IMR-90 (cell line): ENCODE results near the gene RXRB. TPM values are rescaled to one million over a fixed set of nuclear protein-coding genes. Genes with fewer than 3 reads are reported as not detected.

ENCODE experiments used
- ATAC-seq: fragments of 200-7000 bp; cut with Tn5 transposase; 2 replicates; pipeline ENCODE4 v1.9.1; 2020; ENCODE audit warnings: low read depth, mild to moderate bottlenecking, moderate library complexity
- BruUV-seq: library from RNA; stranded (reverse); fragments of 400-500 nt; replicated peaks from 2 replicates; lab custom pipeline; 2021; lab: Mats Ljungman, UMichigan
- CTCF ChIA-PET: fragments of 300-600 bp; formaldehyde crosslinking; extraction: SDS; loops from one replicate; lab custom pipeline; 2021; ENCODE audit warnings: antibody characterized with exemption; lab: Yijun Ruan, JAX
- POLR2A ChIA-PET: fragments of 300-600 bp; sonication (Branson Sonifier 250); formaldehyde crosslinking; loops from one replicate; lab custom pipeline; 2022; ENCODE audit warnings: antibody characterized with exemption; ENCODE audit not compliant: unreplicated experiment; lab: Charles Lee
- DNase-seq: peaks from one replicate; pipeline ENCODE4 v3.0.0; 2013
- H2AFZ ChIP-seq: replicated peaks from 2 replicates; pipeline ENCODE3; 2013; ENCODE audit warnings: low read length, mild to moderate bottlenecking; ENCODE audit not compliant: poor library complexity
- H2AK5ac ChIP-seq: 2 replicates; pipeline ENCODE4 v1.6.1; 2013; ENCODE audit warnings: low read depth, low read length, inconsistent platforms
- H2AK9ac ChIP-seq: replicated peaks from 2 replicates; pipeline ENCODE3; 2013; ENCODE audit warnings: mild to moderate bottlenecking, low read depth, low read length, moderate library complexity; ENCODE audit not compliant: poor library complexity
- H2BK120ac ChIP-seq: 2 replicates; pipeline ENCODE4 v1.6.1; 2013; ENCODE audit warnings: low read depth, low read length, inconsistent platforms
- H2BK15ac ChIP-seq: 3 replicates; pipeline ENCODE4 v1.6.1; 2013; ENCODE audit warnings: low read depth, low read length, inconsistent platforms
- H2BK20ac ChIP-seq: 2 replicates; pipeline ENCODE4 v1.6.1; 2013; ENCODE audit warnings: low read depth, mild to moderate bottlenecking, inconsistent platforms, low read length, moderate library complexity
- H2BK5ac ChIP-seq: 2 replicates; pipeline ENCODE4 v1.6.1; 2013; ENCODE audit warnings: mild to moderate bottlenecking, low read depth, low read length, inconsistent platforms; ENCODE audit not compliant: poor library complexity, severe bottlenecking
- H3K14ac ChIP-seq: replicated peaks from 2 replicates; pipeline ENCODE4 v1.6.1; 2013; ENCODE audit warnings: low read depth, low read length, inconsistent platforms
- H3K18ac ChIP-seq: 2 replicates; pipeline ENCODE4 v1.6.1; 2013; ENCODE audit warnings: low read depth, low read length, control low read depth
- H3K23ac ChIP-seq: 2 replicates; pipeline ENCODE4 v1.6.1; 2013; ENCODE audit warnings: low read depth, low read length, inconsistent platforms
- H3K27ac ChIP-seq: 2 replicates; pipeline ENCODE4 v1.5.1; 2013; ENCODE audit warnings: mild to moderate bottlenecking, control low read depth, low read length; ENCODE audit not compliant: insufficient read depth
- H3K27me3 ChIP-seq: 2 replicates; pipeline ENCODE4 v1.6.1; 2013; ENCODE audit warnings: low read length; ENCODE audit not compliant: control insufficient read depth, insufficient read depth
- H3K36me3 ChIP-seq: 2 replicates; pipeline ENCODE4 v1.6.1; 2013; ENCODE audit warnings: low read length, mixed read lengths; ENCODE audit not compliant: control insufficient read depth, insufficient read depth
- H3K4ac ChIP-seq: 2 replicates; pipeline ENCODE4 v1.6.1; 2013; ENCODE audit warnings: low read depth, low read length, inconsistent platforms
- H3K4me1 ChIP-seq: 2 replicates; pipeline ENCODE4 v1.6.1; 2013; ENCODE audit warnings: low read length, mixed read lengths; ENCODE audit not compliant: control insufficient read depth, insufficient read depth
- H3K4me2 ChIP-seq: 2 replicates; pipeline ENCODE4 v1.6.1; 2013; ENCODE audit warnings: low read depth, mild to moderate bottlenecking, control low read depth, low read length, moderate library complexity
- H3K4me3 ChIP-seq: 2 replicates; pipeline ENCODE4 v1.5.1; 2013; ENCODE audit warnings: low read depth, mild to moderate bottlenecking, control low read depth, low read length, moderate library complexity; ENCODE audit not compliant: insufficient read depth
- H3K56ac ChIP-seq: 2 replicates; pipeline ENCODE4 v1.6.1; 2013; ENCODE audit warnings: low read length, inconsistent platforms; ENCODE audit not compliant: insufficient read depth; ENCODE audit errors: extremely low read depth
- H3K79me1 ChIP-seq, 2 experiments: 2 replicates each; pipeline ENCODE4 v1.6.1; 2013; ENCODE audit warnings: low read length in 2 of 2, inconsistent platforms in 1 of 2, low read depth in 1 of 2
- H3K9ac ChIP-seq: 2 replicates; pipeline ENCODE4 v1.6.1; 2013; ENCODE audit warnings: low read depth, low read length, control low read depth
- H3K9me1 ChIP-seq: 2 replicates; pipeline ENCODE4 v1.6.1; 2013; ENCODE audit warnings: low read length, inconsistent platforms; ENCODE audit not compliant: insufficient read depth
- H3K9me3 ChIP-seq: 2 replicates; pipeline ENCODE4 v1.6.1; 2013; ENCODE audit warnings: low read length; ENCODE audit not compliant: control insufficient read depth, insufficient read depth
- H4K20me1 ChIP-seq: 2 replicates; pipeline ENCODE4 v1.6.1; 2013; ENCODE audit warnings: low read length, inconsistent platforms; ENCODE audit not compliant: insufficient read depth
- H4K5ac ChIP-seq: 2 replicates; pipeline ENCODE4 v1.6.1; 2013; ENCODE audit warnings: mild to moderate bottlenecking, low read depth, low read length, control low read depth
- H4K8ac ChIP-seq, 2 experiments: 2 replicates each; pipeline ENCODE4 v1.6.1; 2013; ENCODE audit warnings: low read depth in 2 of 2, low read length in 2 of 2, control low read depth in 1 of 2, inconsistent platforms in 1 of 2
- H4K91ac ChIP-seq: 2 replicates; pipeline ENCODE4 v1.6.1; 2013; ENCODE audit warnings: low read depth, low read length, inconsistent platforms; ENCODE audit not compliant: insufficient read depth
- BHLHE40 ChIP-seq: fragments of 150-350 bp; IDR thresholded peaks from 2 replicates; pipeline ENCODE4 v1.6.1; 2016; ENCODE audit warnings: mild to moderate bottlenecking, low read depth, low read length
- CHD1 ChIP-seq: IDR thresholded peaks from 2 replicates; pipeline ENCODE4 v1.6.1; 2012; ENCODE audit warnings: low read depth, low read length, improper control_type of control experiment
- FOS ChIP-seq: fragments of 150-350 bp; IDR thresholded peaks from 2 replicates; pipeline ENCODE4 v1.6.1; 2016; ENCODE audit warnings: low read depth, low read length
- MAFK ChIP-seq: IDR thresholded peaks from 2 replicates; pipeline ENCODE4 v1.6.1; 2012; ENCODE audit warnings: low read depth, low read length, improper control_type of control experiment
- MAZ ChIP-seq: IDR thresholded peaks from 2 replicates; pipeline ENCODE4 v1.6.1; 2012; ENCODE audit warnings: low read depth, mild to moderate bottlenecking, low read length, improper control_type of control experiment, moderate library complexity, borderline replicate concordance
- MXI1 ChIP-seq: IDR thresholded peaks from 2 replicates; pipeline ENCODE4 v1.6.1; 2012; ENCODE audit warnings: low read depth, mild to moderate bottlenecking, low read length, moderate library complexity, borderline replicate concordance
- RAD21 ChIP-seq: IDR thresholded peaks from 2 replicates; pipeline ENCODE4 v1.6.1; 2012; ENCODE audit warnings: low read length, improper control_type of control experiment
- RFX5 ChIP-seq: IDR thresholded peaks from 2 replicates; pipeline ENCODE4 v1.8.0; 2012; ENCODE audit warnings: low read depth, mild to moderate bottlenecking, low read length, moderate library complexity
- SMC3 ChIP-seq: fragments of 150-350 bp; IDR thresholded peaks from 2 replicates; pipeline ENCODE4 v1.6.1; 2016; ENCODE audit warnings: low read depth, mild to moderate bottlenecking, antibody characterized with exemption, low read length, moderate library complexity
- WGBS, 2 experiments: methylation state at CpG; one replicate each; pipeline versions ENCODE4 v1.1.5 to v1.1.7; 2013; ENCODE audit warnings: missing lambda C conversion rate in 2 of 2; ENCODE audit not compliant: insufficient read length in 1 of 2; ENCODE audit errors: extremely low coverage in 2 of 2; 5-methylcytosine and 5-hydroxymethylcytosine counted together
- dilution Hi-C: fragments of 300-500 bp; cut with HindIII; formaldehyde crosslinking; loops from one replicate; pipeline ENCODE4 v1.14.3; 2018; ENCODE audit warnings: low sequenced_read_pairs; ENCODE audit not compliant: unreplicated experiment
- in situ Hi-C: fragments of 300-500 bp; cut with MboI; formaldehyde crosslinking; loops from 3 replicates; pipeline ENCODE4 v1.14.3; 2019; ENCODE audit warnings: low sequenced_read_pairs, inconsistent platforms, mixed read lengths
- intact Hi-C: fragments of 100-400 bp; cut with micrococcal nuclease; formaldehyde crosslinking; loops from 2 replicates; pipeline ENCODE4 v1.10.0; 2022
- polyA plus RNA-seq, 3 experiments: library from polyadenylated mRNA; depleted of rRNA; stranded (reverse); fragments of >200 nt; gene quantifications; 2 replicates each; pipeline ENCODE4 v1.2.3, GENCODE V29; 2012; ENCODE audit warnings: low replicate concordance in 1 of 3
- total RNA-seq: library from RNA; depleted of rRNA; stranded (reverse); fragments of >200 nt; gene quantifications from 2 replicates; pipeline ENCODE4 v1.2.3, GENCODE V29; 2012
- TF ChIP-seq, protein P1 (sequence below): fragments of 150-350 bp; IDR thresholded peaks from 2 replicates; pipeline ENCODE4 v1.6.1; 2016; ENCODE audit warnings: low read depth, mild to moderate bottlenecking, low read length, moderate library complexity, borderline replicate concordance
- TF ChIP-seq, protein P2 (sequence below): fragments of 150-350 bp; IDR thresholded peaks from 2 replicates; pipeline ENCODE4 v1.6.1; 2017; ENCODE audit warnings: mild to moderate bottlenecking, antibody characterized with exemption, low read length, low read depth

The RXRB gene
- total and polyA plus RNA-seq, 2 of the 4 experiments (the other 2 are of a cell fraction): 18.6 to 53.7 TPM

DNA sequence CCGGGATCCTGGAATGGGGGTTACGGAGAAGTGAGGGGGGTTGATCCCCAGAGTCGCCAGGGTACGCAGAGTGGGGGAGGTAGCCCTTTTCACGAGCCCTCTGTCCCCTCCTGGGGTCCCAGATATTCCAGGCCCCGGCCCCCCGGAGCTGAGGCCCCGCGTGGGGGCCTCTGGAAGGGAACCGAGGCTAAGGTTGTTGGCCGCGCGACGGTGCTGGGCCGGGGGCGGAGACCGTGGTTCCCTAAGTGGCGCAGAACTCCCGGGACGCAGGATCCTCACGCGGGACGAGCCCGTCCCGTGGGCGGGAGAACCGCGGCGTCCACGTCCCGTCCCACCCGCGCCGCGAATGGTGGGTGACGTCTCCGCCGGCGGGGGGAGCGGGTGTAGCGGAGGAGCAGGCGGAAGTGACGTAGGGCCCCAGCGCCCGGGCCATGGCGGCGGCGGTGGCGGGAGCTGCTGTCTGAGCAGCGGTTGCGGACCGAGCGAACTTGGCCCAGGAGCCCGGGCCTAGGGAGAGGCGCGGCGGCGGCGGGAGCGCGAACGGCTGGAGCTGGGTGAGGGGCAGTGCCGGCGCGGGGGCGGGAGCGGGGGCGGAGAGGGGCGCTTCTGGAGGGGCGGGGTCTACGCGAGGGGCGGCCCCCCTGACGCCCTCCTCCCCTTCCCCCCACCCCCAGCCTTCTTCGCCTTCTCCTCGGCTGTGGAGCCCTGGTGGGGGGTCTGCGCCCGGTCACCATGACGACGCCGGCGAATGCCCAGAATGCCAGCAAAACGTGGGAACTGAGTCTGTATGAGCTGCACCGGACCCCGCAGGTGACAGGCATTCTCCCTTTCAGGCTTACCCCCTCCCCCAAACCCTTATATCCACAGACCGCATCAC is 7.9 kb upstream of the RXRB start, which contains the start of gene RING1 (continued):
- no peak for TF ChIP-seq MAFK

DNA sequence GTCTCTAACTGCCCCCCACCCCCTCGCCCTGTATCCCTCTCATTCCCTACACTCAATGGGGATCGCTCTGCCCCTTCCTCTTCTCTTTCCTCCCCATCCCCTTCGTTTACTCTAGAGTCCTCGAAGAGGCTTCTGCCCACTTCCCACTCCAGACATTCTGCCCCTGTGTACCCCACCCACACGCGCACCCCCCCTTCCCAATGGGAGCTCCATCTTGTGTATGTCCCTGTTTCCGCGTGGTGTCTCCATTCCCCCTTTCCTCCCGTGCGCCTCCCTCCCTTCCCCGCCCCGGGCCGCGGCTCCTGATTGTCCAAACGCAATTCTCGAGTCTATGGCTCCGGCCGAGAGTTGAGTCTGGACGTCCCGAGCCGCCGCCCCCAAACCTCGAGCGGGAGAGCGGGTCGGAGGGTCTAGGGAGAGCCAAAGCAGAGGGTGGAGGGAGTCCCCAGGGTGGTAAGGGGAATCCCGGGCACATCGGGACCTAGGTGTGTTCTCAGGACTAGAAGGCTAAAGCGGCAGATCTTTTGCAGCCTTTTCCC is 7.2 kb upstream of the RXRB start:
- Histone ChIP-seq H2AK9ac (peak overlapping the region; percentile 95), H3K4me2 (peak overlapping the region; percentile 97), H2BK5ac (peak overlapping the region; percentile 78), H3K79me1 (peaks cover 11 to 68% of the 10 kb centered on the region in 2 experiments), H3K9me1 (peaks cover 25% of the 10 kb centered on the region), H3K4me1 (peaks cover 25% of the 10 kb centered on the region), H3K9me3 (no peaks in the 10 kb centered on the region), H3K9ac (peak overlapping the region; percentile 96), H3K4me3 (peak overlapping the region; percentile 90), H3K23ac (peak overlapping the region; percentile 99), H3K56ac (peak overlapping the region; percentile 90), H3K27me3 (no peaks in the 10 kb centered on the region), H3K4ac (peak overlapping the region; percentile 97), H4K91ac (peak overlapping the region; percentile 84), H2AFZ (peak overlapping the region; percentile 95), H3K14ac (peak overlapping the region; percentile 98), H2BK15ac (peak overlapping the region; percentile 84; the same call in 1 of the 3 replicates), H2BK20ac (peak overlapping the region; percentile 29; the same call in 1 of the 2 replicates), H3K18ac (peak overlapping the region; percentile 72), H2AK5ac (peak overlapping the region; percentile 91), H3K36me3 (peaks cover 32% of the 10 kb centered on the region), H4K8ac (peak overlapping the region; percentile 90 to 100), H4K20me1 (peaks cover 14% of the 10 kb centered on the region; the same call in 1 of the 2 replicates), H2BK120ac (peak overlapping the region; percentile 64; the same call in 1 of the 2 replicates), H4K5ac (peak overlapping the region; percentile 94), H3K27ac (peak overlapping the region; percentile 94)
- DNase-seq (peak; percentile 43), ATAC-seq (peak; percentile 30)
- TF ChIP-seq CHD1 (no peak), RFX5 (no peak), MAFK (no peak), RAD21 (no peak), MXI1 (no peak), SMC3 (no peak), BHLHE40 (0 out of 2 replicates have a peak, but pooled peaks have one; percentile 17), FOS (no peak), MAZ (peak; percentile 88; the same call in 1 of the 2 replicates)
- TF ChIP-seq, protein P1, sequence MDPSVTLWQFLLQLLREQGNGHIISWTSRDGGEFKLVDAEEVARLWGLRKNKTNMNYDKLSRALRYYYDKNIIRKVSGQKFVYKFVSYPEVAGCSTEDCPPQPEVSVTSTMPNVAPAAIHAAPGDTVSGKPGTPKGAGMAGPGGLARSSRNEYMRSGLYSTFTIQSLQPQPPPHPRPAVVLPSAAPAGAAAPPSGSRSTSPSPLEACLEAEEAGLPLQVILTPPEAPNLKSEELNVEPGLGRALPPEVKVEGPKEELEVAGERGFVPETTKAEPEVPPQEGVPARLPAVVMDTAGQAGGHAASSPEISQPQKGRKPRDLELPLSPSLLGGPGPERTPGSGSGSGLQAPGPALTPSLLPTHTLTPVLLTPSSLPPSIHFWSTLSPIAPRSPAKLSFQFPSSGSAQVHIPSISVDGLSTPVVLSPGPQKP: no peak
- TF ChIP-seq, protein P2, sequence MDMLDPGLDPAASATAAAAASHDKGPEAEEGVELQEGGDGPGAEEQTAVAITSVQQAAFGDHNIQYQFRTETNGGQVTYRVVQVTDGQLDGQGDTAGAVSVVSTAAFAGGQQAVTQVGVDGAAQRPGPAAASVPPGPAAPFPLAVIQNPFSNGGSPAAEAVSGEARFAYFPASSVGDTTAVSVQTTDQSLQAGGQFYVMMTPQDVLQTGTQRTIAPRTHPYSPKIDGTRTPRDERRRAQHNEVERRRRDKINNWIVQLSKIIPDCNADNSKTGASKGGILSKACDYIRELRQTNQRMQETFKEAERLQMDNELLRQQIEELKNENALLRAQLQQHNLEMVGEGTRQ: no peak
- no TSS peak for BruUV-seq
- intact Hi-C loops (loop anchor here (2.0 kb wide), 1 partner anchor 203 kb away; the partner anchor contains the start of gene PHF1), dilution Hi-C loops (no loop called here), in situ Hi-C loops (no loop called here)
- ChIA-PET POLR2A (interaction anchor here (0.6 to 1.3 kb wide), 2 partner anchors 64 to 255 kb away, joined by 5 to 6 read pairs; partner anchors contain the start of genes HLA-DMA, RPS18 and VPS52), CTCF (no interaction called here)
- 0% methylated on average over 7 of the region's 29 CpGs; no CpG with 5 or more reads in 1 of the 2 experiments for WGBS, 2 experiments
